SIG-M5 (cell line): ENCODE results near the gene TRIM26.
"Not testable (repeated sequence)": the region's sequence is repeated elsewhere in the genome, so short reads cannot be mapped to it uniquely, and the experiment has no call there.

ENCODE experiments used
- DNase-seq: peaks from one replicate; lab custom pipeline; 2025; lab: John Stamatoyannopoulos, UW

TRIM26 gene

GRCh38 chr6:30169658-30170614, 43.3 kb downstream of the TRIM26 start:
- DNase-seq, result no peak

GRCh38 chr6:30168741-30169140, 44.5 kb downstream of the TRIM26 start:
- DNase-seq, result no peak

GRCh38 chr6:30167101-30167500, 46.1 kb downstream of the TRIM26 start:
- DNase-seq, result no peak

- not testable (repeated sequence) for DNase-seq
These were observed 48.0 kb downstream of the TRIM26 start for GRCh38 chr6:30165238-30165637.

- no peak for DNase-seq
These were observed 48.5 kb downstream of the TRIM26 start for GRCh38 chr6:30164714-30165113.

- no peak for DNase-seq
These were observed 49.1 kb downstream of the TRIM26 start for GRCh38 chr6:30163918-30164654.

GRCh38 chr6:30163090-30163917, 49.9 kb downstream of the TRIM26 start, which contains the start of gene TRIM15:
TSS of gene TRIM15 (plus strand) at chr6:30163546. CDS start at chr6:30163685, 139 bp downstream.
- DNase-seq, result no peak

GRCh38 chr6:30162265-30163089, 50.7 kb downstream of the TRIM26 start:
- DNase-seq, result no peak

GRCh38 chr6:30160785-30161531, 52.2 kb downstream of the TRIM26 start, which contains the start of gene TRIM10:
TSS of gene TRIM10 (minus strand) at chr6:30161211. CDS start at chr6:30160858, 353 bp downstream.
- no peak for DNase-seq

GRCh38 chr6:30160008-30160784, 53.0 kb downstream of the TRIM26 start:
- no peak for DNase-seq

- no peak for DNase-seq
These were observed 54.6 kb downstream of the TRIM26 start for GRCh38 chr6:30158475-30159040.

- DNase-seq, result no peak
These were observed 55.2 kb downstream of the TRIM26 start for GRCh38 chr6:30157999-30158398.

GRCh38 chr6:30157581-30157980, 55.6 kb downstream of the TRIM26 start:
- DNase-seq, result no peak

- no peak for DNase-seq
These were observed 56.4 kb downstream of the TRIM26 start for GRCh38 chr6:30156774-30157173.

- no peak for DNase-seq
These were observed 57.0 kb downstream of the TRIM26 start for GRCh38 chr6:30156262-30156599.

- no peak for DNase-seq
These were observed 57.5 kb downstream of the TRIM26 start for GRCh38 chr6:30155520-30156261.

GRCh38 chr6:30154709-30155519, 58.3 kb downstream of the TRIM26 start:
- DNase-seq, result no peak

GRCh38 chr6:30154061-30154460, 59.1 kb downstream of the TRIM26 start:
- no peak for DNase-seq
